Astrocyte of the cerebellum (primary cell): ENCODE results near the gene PHLDA1.

Source experiments
- DNase-seq: peaks from one replicate; pipeline ENCODE4 v3.0.0-alpha.2; 2011; ENCODE audit warnings: low read depth
- H3K4me3 ChIP-seq: 2 replicates; pipeline ENCODE4 v1.5.1; 2011; ENCODE audit warnings: mild to moderate bottlenecking, low read depth, low read length, moderate library complexity
- in situ Hi-C: cut with HindIII; loops from 2 replicates; pipeline ENCODE4 v1.10.0; 2017; ENCODE audit warnings: low sequenced_read_pairs
- TF ChIP-seq, protein P1 (sequence below): IDR thresholded peaks from 2 replicates; pipeline ENCODE4 v1.5.1; 2012; ENCODE audit warnings: low read length, low read depth, moderate library complexity, mild to moderate bottlenecking; ENCODE audit errors: missing control alignments

Gene PHLDA1

GRCh38 chr12:76057326-76057725, 25.8 kb upstream of the PHLDA1 start:
- in situ Hi-C loops: loop anchor here (25.0 kb wide), 1 partner anchor 280 kb away; the partner anchor contains the start of gene BBS10

DNA sequence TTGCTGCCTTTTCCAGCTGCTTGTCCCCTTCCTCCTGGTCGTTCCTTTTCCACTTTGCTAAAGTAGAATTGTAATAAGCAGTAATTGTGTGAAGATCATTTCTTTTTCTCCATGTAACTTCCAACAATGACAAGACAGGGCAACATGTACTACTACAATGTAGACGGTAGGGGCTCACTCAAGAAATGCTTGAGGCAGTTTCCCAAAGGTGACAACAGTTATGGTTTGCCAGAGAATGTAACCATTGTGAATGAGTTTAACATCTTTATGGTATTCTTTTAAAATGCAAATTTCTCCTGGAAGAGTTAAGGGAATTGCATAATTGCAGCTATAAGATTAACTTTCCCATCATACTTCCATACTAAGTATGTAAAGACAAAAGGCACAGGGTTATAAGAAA, 23.8 kb upstream of the PHLDA1 start:
- TF ChIP-seq, protein P1, sequence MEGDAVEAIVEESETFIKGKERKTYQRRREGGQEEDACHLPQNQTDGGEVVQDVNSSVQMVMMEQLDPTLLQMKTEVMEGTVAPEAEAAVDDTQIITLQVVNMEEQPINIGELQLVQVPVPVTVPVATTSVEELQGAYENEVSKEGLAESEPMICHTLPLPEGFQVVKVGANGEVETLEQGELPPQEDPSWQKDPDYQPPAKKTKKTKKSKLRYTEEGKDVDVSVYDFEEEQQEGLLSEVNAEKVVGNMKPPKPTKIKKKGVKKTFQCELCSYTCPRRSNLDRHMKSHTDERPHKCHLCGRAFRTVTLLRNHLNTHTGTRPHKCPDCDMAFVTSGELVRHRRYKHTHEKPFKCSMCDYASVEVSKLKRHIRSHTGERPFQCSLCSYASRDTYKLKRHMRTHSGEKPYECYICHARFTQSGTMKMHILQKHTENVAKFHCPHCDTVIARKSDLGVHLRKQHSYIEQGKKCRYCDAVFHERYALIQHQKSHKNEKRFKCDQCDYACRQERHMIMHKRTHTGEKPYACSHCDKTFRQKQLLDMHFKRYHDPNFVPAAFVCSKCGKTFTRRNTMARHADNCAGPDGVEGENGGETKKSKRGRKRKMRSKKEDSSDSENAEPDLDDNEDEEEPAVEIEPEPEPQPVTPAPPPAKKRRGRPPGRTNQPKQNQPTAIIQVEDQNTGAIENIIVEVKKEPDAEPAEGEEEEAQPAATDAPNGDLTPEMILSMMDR: no peak
- no peak overlapping the region for H3K4me3 ChIP-seq
- DNase-seq: no peak
- in situ Hi-C loops: loop anchor here (25.0 kb wide), 1 partner anchor 282 kb away; the partner anchor contains the start of gene BBS10

More at GRCh38 chr12:76057326-76057725, 25.8 kb upstream of the PHLDA1 start:
- DNase-seq: no peak
- TF ChIP-seq, protein P1: no peak
- H3K4me3 ChIP-seq: no peak overlapping the region

- H3K4me3 ChIP-seq: no peak overlapping the region
- DNase-seq: no peak
- TF ChIP-seq, protein P1: no peak
- in situ Hi-C loops: loop anchor here (25.0 kb wide), 2 partner anchors 288 to 512 kb away; partner anchors contain the start of gene BBS10
These were observed 18.1 kb upstream of the PHLDA1 start for GRCh38 chr12:76049575-76050251.

DNA sequence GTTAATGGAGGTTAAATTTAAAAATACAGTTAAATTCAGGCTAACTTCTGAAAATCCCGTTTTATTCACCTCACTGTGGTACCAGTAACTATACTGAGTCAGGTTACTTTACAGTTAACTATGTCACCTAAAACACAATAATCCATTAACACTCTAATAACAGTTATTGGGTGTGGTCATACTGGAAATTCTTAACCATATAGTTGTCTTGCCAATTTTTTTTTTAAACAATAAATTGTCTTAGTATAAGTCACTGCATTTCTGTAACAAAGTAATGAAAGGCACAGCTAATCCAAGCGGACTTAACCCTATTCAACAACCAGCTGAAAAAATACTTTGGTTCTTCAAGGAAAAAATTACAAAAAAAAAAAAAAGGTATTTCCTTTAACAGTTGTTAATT, 16.2 kb upstream of the PHLDA1 start:
- DNase-seq: no peak
- H3K4me3 ChIP-seq: no peak overlapping the region
- TF ChIP-seq, protein P1: no peak
- in situ Hi-C loops: loop anchor here (25.0 kb wide), 1 partner anchor 510 kb away; no protein-coding TSS in a partner anchor

DNA sequence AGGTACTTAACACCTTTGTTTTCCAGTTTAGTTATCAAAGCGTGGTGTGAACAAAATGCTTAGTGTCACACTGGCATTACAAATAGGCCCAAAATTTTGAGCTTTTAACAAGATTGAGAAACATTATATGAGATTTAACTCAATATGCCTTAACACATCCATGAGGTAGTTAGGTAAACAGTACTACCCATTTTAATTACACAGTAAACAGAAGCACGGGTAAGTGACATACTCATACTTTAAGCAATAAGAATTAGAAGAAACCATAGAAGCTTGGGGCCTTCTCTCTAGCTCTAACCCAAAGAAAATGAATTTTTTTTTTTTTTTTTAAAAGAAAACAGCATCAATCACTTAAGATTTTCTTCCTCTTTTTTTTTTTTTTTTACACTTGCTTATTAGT, 15.5 kb upstream of the PHLDA1 start:
- DNase-seq: no peak
- no peak overlapping the region for H3K4me3 ChIP-seq
- TF ChIP-seq, protein P1: no peak
- in situ Hi-C loops: loop anchor here (25.0 kb wide), 1 partner anchor 510 kb away; no protein-coding TSS in a partner anchor

DNA sequence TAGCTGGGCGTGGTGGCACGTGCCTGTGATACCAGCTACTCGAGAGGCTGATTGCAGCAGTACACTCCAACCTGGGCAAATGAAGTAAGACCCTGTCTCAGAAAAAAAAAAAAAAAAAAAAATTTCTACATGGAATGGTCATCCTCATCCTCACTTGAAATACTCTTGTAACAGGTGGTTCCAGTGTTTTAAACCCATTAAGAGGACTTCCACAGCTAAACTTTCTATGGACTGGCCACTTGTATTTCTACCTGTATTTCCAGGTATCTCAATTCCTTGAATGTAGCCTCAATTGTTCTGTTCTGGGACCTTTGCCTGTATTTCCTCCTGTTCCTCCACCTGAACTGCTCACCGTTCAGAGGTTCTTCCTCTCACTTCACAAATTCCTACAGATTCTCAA, 11.8 kb upstream of the PHLDA1 start:
- TF ChIP-seq, protein P1: no peak
- in situ Hi-C loops: loop anchor here (25.0 kb wide), 1 partner anchor 506 kb away; no protein-coding TSS in a partner anchor
- no peak for DNase-seq
- H3K4me3 ChIP-seq: no peak overlapping the region
